ENCODE results near the gene MEOX2.

MEOX2 gene

GRCh38 chr7:15610503-15610902 lies 76.0 kb downstream of the MEOX2 start:
- no peak for DNase-seq (ENCODE audit: low read depth)

- no peak for DNase-seq (ENCODE audit: low read depth)
These were observed 77.2 kb downstream of the MEOX2 start for GRCh38 chr7:15609287-15609686.

GRCh38 chr7:15607529-15608210 lies 78.8 kb downstream of the MEOX2 start:
- DNase-seq (ENCODE audit: low read depth): no peak

- no peak for DNase-seq (ENCODE audit: low read depth)
These were observed 79.9 kb downstream of the MEOX2 start for GRCh38 chr7:15606561-15606960.

- DNase-seq (ENCODE audit: low read depth): no peak
These were observed 82.3 kb downstream of the MEOX2 start for GRCh38 chr7:15604166-15604565.

- DNase-seq (ENCODE audit: low read depth): peak; percentile 33
These were observed 83.4 kb downstream of the MEOX2 start for GRCh38 chr7:15603124-15603523.

- no peak for DNase-seq (ENCODE audit: low read depth)
These were observed 84.2 kb downstream of the MEOX2 start for GRCh38 chr7:15602236-15602635.

- DNase-seq (ENCODE audit: low read depth): no peak
These were observed 85.3 kb downstream of the MEOX2 start for GRCh38 chr7:15601175-15601574.

GRCh38 chr7:15600298-15600697 lies 86.2 kb downstream of the MEOX2 start:
- DNase-seq (ENCODE audit: low read depth): no peak

GRCh38 chr7:15594461-15594860 lies 92.0 kb downstream of the MEOX2 start:
- DNase-seq (ENCODE audit: low read depth): no peak

GRCh38 chr7:15593382-15593781 lies 93.1 kb downstream of the MEOX2 start:
- no peak for DNase-seq (ENCODE audit: low read depth)

- DNase-seq (ENCODE audit: low read depth): no peak
These were observed 100.2 kb downstream of the MEOX2 start for GRCh38 chr7:15586266-15586665.

- no peak for DNase-seq (ENCODE audit: low read depth)
These were observed 101.9 kb downstream of the MEOX2 start for GRCh38 chr7:15584575-15584974.

- no peak for DNase-seq (ENCODE audit: low read depth)
These were observed 103.7 kb downstream of the MEOX2 start for GRCh38 chr7:15582773-15583172.

- DNase-seq (ENCODE audit: low read depth): no peak
These were observed 105.0 kb downstream of the MEOX2 start for GRCh38 chr7:15581352-15581951.

- DNase-seq (ENCODE audit: low read depth): no peak
These were observed 105.7 kb downstream of the MEOX2 start for GRCh38 chr7:15580604-15581351.

- DNase-seq (ENCODE audit: low read depth): no peak
These were observed 108.9 kb downstream of the MEOX2 start for GRCh38 chr7:15577600-15577999.

- DNase-seq (ENCODE audit: low read depth): peak; percentile 36
These were observed 115.1 kb downstream of the MEOX2 start for GRCh38 chr7:15571301-15571878.

GRCh38 chr7:15567652-15568051 lies 118.8 kb downstream of the MEOX2 start:
- DNase-seq (ENCODE audit: low read depth): no peak

GRCh38 chr7:15567036-15567435 lies 119.4 kb downstream of the MEOX2 start:
- no peak for DNase-seq (ENCODE audit: low read depth)

GRCh38 chr7:15566476-15566875 lies 120.0 kb downstream of the MEOX2 start:
- no peak for DNase-seq (ENCODE audit: low read depth)

GRCh38 chr7:15561835-15562234 lies 124.6 kb downstream of the MEOX2 start, which contains the start of gene AGMO:
Gene AGMO (minus strand): TSS chr7:15562015.
- DNase-seq (ENCODE audit: low read depth): peak; percentile 19
